GM11168 (cell line): ENCODE data around the gene MAPKAPK3.

Experiments used
- in situ Hi-C: fragments of 300-500 bp; cut with MboI; formaldehyde crosslinking; loops from one replicate; pipeline ENCODE4 v1.12.0; 2022; ENCODE audit warnings: low sequenced_read_pairs; ENCODE audit not compliant: unreplicated experiment

Gene MAPKAPK3

GRCh38 chr3:50586763-50587070, 30.2 kb upstream of the MAPKAPK3 start:
- in situ Hi-C loops = no loop called here

GRCh38 chr3:50587373-50587772, 29.6 kb upstream of the MAPKAPK3 start:
- in situ Hi-C loops = no loop called here

- in situ Hi-C loops = no loop called here
Observed at GRCh38 chr3:50587806-50588758, 28.9 kb upstream of the MAPKAPK3 start.

- in situ Hi-C loops = no loop called here
Observed at GRCh38 chr3:50588759-50589433, 28.1 kb upstream of the MAPKAPK3 start.

- in situ Hi-C loops = no loop called here
Observed at GRCh38 chr3:50591196-50591741, 25.7 kb upstream of the MAPKAPK3 start.

- in situ Hi-C loops = no loop called here
Observed at GRCh38 chr3:50592568-50592967, 24.4 kb upstream of the MAPKAPK3 start.

GRCh38 chr3:50594253-50594785, 22.6 kb upstream of the MAPKAPK3 start:
- in situ Hi-C loops = no loop called here

- in situ Hi-C loops = no loop called here
Observed at GRCh38 chr3:50599115-50599715, 17.7 kb upstream of the MAPKAPK3 start.

- in situ Hi-C loops = no loop called here
Observed at GRCh38 chr3:50599716-50600118, 17.2 kb upstream of the MAPKAPK3 start.

GRCh38 chr3:50600141-50600753, 16.7 kb upstream of the MAPKAPK3 start:
- in situ Hi-C loops = no loop called here

GRCh38 chr3:50600841-50601591, 15.9 kb upstream of the MAPKAPK3 start:
- in situ Hi-C loops = no loop called here

GRCh38 chr3:50602595-50603191, 14.3 kb upstream of the MAPKAPK3 start:
- in situ Hi-C loops = no loop called here

- in situ Hi-C loops = no loop called here
Observed at GRCh38 chr3:50603261-50604109, 13.5 kb upstream of the MAPKAPK3 start.

- in situ Hi-C loops = no loop called here
Observed at GRCh38 chr3:50604110-50604621, 12.8 kb upstream of the MAPKAPK3 start.

- in situ Hi-C loops = no loop called here
Observed at GRCh38 chr3:50604628-50605588, 12.0 kb upstream of the MAPKAPK3 start.

GRCh38 chr3:50605901-50606326, 11.0 kb upstream of the MAPKAPK3 start:
- in situ Hi-C loops = no loop called here

GRCh38 chr3:50606596-50606995, 10.4 kb upstream of the MAPKAPK3 start:
- in situ Hi-C loops = no loop called here
